Measurements from ENCODE around the gene USH2A. TPM values are rescaled to one million over a fixed set of nuclear protein-coding genes. Genes with fewer than 3 reads are reported as not detected.
"Not testable (repeated sequence)": the region's sequence is repeated elsewhere in the genome, so short reads cannot be mapped to it uniquely, and the experiment has no call there.

Gene USH2A
- total RNA-seq, 1 donor from 2014 or later: not detected

DNA sequence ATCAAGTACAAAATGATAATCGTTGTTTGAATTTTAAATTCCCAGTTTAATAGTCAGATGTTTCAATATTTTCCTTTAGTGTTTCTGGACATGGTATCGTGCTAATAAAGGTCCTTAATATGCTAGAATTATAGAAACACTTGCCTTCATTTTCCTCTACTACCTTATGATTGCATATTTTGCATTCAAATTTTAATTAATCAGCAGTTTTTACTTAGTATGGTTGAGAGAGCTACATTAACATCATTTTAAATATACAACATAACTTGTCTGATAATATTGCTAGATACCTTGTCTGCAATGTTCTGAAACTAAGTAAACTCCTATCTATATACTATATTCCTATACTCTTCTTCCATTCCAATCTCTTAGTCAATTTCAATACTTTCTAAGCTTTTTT is 66.3 kb downstream of the USH2A start:
- no peak overlapping the region for H3K4me3 ChIP-seq (ENCODE audit: low read depth, low read length)

DNA sequence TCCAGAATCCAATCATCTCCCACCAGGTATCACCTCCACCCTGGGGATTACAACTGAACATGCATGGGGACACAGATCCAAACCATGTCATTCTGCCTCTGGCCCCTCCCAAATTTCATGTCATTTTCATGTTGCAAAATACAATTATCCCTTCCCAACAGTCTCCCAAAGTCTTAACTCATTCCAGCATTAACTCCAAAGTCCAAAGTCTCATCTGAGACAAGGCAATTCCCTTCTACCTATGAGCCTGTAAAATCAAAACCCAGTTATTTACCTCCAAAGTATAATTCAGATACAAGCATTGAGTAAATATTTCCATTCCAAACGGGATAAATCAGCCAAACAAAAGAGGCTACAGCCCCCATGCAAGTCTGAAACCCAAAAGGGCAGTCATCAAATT is 73.1 kb downstream of the USH2A start:
- TF ChIP-seq, protein P1, sequence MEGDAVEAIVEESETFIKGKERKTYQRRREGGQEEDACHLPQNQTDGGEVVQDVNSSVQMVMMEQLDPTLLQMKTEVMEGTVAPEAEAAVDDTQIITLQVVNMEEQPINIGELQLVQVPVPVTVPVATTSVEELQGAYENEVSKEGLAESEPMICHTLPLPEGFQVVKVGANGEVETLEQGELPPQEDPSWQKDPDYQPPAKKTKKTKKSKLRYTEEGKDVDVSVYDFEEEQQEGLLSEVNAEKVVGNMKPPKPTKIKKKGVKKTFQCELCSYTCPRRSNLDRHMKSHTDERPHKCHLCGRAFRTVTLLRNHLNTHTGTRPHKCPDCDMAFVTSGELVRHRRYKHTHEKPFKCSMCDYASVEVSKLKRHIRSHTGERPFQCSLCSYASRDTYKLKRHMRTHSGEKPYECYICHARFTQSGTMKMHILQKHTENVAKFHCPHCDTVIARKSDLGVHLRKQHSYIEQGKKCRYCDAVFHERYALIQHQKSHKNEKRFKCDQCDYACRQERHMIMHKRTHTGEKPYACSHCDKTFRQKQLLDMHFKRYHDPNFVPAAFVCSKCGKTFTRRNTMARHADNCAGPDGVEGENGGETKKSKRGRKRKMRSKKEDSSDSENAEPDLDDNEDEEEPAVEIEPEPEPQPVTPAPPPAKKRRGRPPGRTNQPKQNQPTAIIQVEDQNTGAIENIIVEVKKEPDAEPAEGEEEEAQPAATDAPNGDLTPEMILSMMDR (IDR thresholded peaks at IDR 0.05; ENCODE audit: insufficient read depth, low read length, poor library complexity, severe bottlenecking): no peak
- DNase-seq (ENCODE audit: low read depth): no peak
- no peak overlapping the region for H3K4me3 ChIP-seq (ENCODE audit: low read depth, low read length)

More for the DNA sequence above, 66.3 kb downstream of the USH2A start:
- H3K36me3 ChIP-seq (ENCODE audit: control insufficient read depth, insufficient read depth, low read length): no peaks in the 10 kb centered on the region
- H3K27me3 ChIP-seq (ENCODE audit: control insufficient read depth, insufficient read depth, low read length): no peaks in the 10 kb centered on the region
- TF ChIP-seq, protein P1 (IDR thresholded peaks at IDR 0.05; ENCODE audit: insufficient read depth, low read length, poor library complexity, severe bottlenecking): no peak
- no peak for DNase-seq (ENCODE audit: low read depth)

DNA sequence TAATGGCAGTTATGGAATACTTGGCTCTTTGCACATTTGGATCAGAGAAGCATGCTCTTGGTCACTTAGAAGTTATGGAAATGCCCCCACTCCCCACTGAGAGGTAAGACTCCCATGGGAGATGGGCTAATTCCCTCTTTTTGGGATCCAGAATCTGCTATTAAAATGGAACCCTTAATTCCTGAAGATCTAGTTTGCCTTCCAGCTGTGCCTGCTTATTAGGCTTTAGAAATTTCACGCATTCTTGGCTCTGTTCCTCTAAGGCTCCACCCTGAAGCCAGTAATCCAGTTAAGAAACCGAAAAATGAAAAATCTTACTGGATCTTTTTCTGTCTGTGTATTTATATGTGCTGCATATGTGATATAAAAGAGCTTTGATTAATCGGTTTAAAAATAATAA is 76.7 kb downstream of the USH2A start:
- TF ChIP-seq, protein P1 (IDR thresholded peaks at IDR 0.05; ENCODE audit: insufficient read depth, low read length, poor library complexity, severe bottlenecking): no peak
- Histone ChIP-seq H3K27me3 (ENCODE audit: control insufficient read depth, insufficient read depth, low read length) (no peaks in the 10 kb centered on the region), H3K36me3 (ENCODE audit: control insufficient read depth, insufficient read depth, low read length) (no peaks in the 10 kb centered on the region), H3K4me3 (ENCODE audit: low read depth, low read length) (no peak overlapping the region)
- no peak for DNase-seq (ENCODE audit: low read depth)

More for the DNA sequence above, 73.1 kb downstream of the USH2A start:
- H3K27me3 ChIP-seq (ENCODE audit: control insufficient read depth, insufficient read depth, low read length): no peaks in the 10 kb centered on the region
- H3K36me3 ChIP-seq (ENCODE audit: control insufficient read depth, insufficient read depth, low read length): no peaks in the 10 kb centered on the region

DNA sequence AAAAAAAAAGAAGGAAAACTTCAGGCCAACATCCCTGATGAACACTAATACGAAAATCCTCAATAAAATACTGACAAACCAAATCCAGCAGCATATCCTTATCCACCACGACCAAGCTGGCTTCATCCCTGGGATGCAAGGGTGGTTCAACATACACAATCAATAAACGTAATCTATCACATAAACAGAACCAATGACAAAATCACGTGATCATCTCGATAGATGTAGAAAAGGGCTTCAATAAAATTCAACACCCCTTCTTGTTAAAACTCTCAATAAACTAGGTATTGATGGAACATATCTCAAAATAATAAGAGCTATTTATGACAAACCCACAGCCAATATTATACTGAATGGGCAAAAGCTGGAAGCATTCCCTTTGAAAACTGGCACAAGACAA is 82.7 kb downstream of the USH2A start:
- not testable (repeated sequence) for H3K36me3 ChIP-seq (ENCODE audit: control insufficient read depth, insufficient read depth, low read length); DNase-seq (ENCODE audit: low read depth); H3K27me3 ChIP-seq (ENCODE audit: control insufficient read depth, insufficient read depth, low read length); H3K4me3 ChIP-seq (ENCODE audit: low read depth, low read length)

DNA sequence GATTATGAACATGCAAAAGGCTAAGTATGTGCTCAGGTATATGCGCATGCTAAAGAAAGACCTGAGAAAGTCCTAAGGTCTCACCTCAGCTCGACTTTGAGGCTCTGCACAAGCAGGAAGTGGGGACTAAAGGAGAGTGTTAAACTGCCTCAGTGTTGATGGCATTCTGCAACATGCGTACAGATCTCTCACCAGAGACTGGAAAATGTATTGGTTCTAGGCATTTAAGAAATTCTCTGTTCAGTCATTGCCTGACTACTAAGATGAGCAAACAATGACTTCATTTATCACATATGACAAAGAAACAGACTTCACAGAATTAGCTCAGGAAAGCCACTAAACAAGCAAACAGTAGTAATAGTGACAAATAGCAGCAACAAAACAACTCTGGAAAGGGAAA is 90.8 kb downstream of the USH2A start:
- TF ChIP-seq, protein P1 (IDR thresholded peaks at IDR 0.05; ENCODE audit: insufficient read depth, low read length, poor library complexity, severe bottlenecking): no peak
- Histone ChIP-seq H3K4me3 (ENCODE audit: low read depth, low read length) (no peak overlapping the region), H3K27me3 (ENCODE audit: control insufficient read depth, insufficient read depth, low read length) (no peaks in the 10 kb centered on the region), H3K36me3 (ENCODE audit: control insufficient read depth, insufficient read depth, low read length) (no peaks in the 10 kb centered on the region)
- DNase-seq (ENCODE audit: low read depth): no peak

DNA sequence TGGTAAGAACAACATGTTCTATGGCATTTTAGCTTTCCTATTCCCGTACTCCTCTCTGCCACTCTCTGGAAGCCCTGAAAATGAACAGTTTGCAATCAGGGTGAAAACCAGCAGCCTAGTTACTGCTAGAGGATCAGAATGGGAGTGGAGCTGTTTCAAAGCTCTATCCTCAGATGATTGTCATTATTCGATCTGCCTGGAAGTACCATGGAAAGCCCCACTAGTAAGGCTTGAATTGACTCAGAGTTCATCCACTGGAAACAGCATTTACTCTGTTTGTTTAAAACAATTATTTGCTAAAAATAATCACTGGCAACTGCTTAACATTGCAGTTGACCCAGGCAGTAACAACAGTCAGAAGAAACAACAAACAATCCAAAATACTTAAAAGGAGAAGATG is 91.2 kb downstream of the USH2A start:
- no peaks in the 10 kb centered on the region for H3K27me3 ChIP-seq (ENCODE audit: control insufficient read depth, insufficient read depth, low read length)
- TF ChIP-seq, protein P1 (IDR thresholded peaks at IDR 0.05; ENCODE audit: insufficient read depth, low read length, poor library complexity, severe bottlenecking): no peak
- no peak overlapping the region for H3K4me3 ChIP-seq (ENCODE audit: low read depth, low read length)
- no peak for DNase-seq (ENCODE audit: low read depth)
- H3K36me3 ChIP-seq (ENCODE audit: control insufficient read depth, insufficient read depth, low read length): no peaks in the 10 kb centered on the region
